H1 (cell line): ENCODE measurements around the gene VRK3. TPM values are rescaled to one million over a fixed set of nuclear protein-coding genes. Genes with fewer than 3 reads are reported as not detected.

ENCODE experiments used
- CTCF ChIA-PET: fragments of 300-600 bp; sonication (Branson Sonifier 250); formaldehyde crosslinking; loops from one replicate; lab custom pipeline; 2021; ENCODE audit not compliant: partially characterized antibody; lab: Charles Lee
- POLR2A ChIA-PET: fragments of 300-600 bp; sonication (Branson Sonifier 250); formaldehyde crosslinking; loops from one replicate; lab custom pipeline; 2021; ENCODE audit warnings: inconsistent platforms; ENCODE audit not compliant: partially characterized antibody; lab: Charles Lee
- DNase-seq, 2 experiments: peaks; one replicate each; pipeline versions ENCODE4 v3.0.0 to v3.0.0-alpha.2; 2010 to 2022; ENCODE audit warnings: low spot score in 2 of 2, low read depth in 1 of 2, mixed read lengths in 1 of 2
- FAIRE-seq: peaks from 2 replicates; lab custom pipeline; 2011; peaks lifted over from hg19 to GRCh38; lab: Jason Lieb, UNC
- H2AFZ ChIP-seq: 2 replicates; pipeline ENCODE4 v1.8.1; 2012; ENCODE audit warnings: low read length, inconsistent platforms
- H2AK5ac ChIP-seq: 2 replicates; pipeline ENCODE4 v1.6.1; 2013; ENCODE audit warnings: low read depth, low read length
- H2BK120ac ChIP-seq: replicated peaks from 2 replicates; pipeline ENCODE3; 2013; ENCODE audit warnings: low read depth, low read length, inconsistent platforms
- H2BK12ac ChIP-seq: 2 replicates; pipeline ENCODE4 v1.6.1; 2013; ENCODE audit warnings: low read depth, low read length
- H2BK15ac ChIP-seq: 2 replicates; pipeline ENCODE4 v1.6.1; 2013; ENCODE audit warnings: low read length
- H2BK20ac ChIP-seq: 2 replicates; pipeline ENCODE4 v1.6.1; 2013; ENCODE audit warnings: low read length
- H2BK5ac ChIP-seq: 2 replicates; pipeline ENCODE4 v1.6.1; 2013; ENCODE audit warnings: low read depth, low read length
- H3K14ac ChIP-seq: 2 replicates; pipeline ENCODE4 v1.6.1; 2013; ENCODE audit warnings: inconsistent platforms; ENCODE audit not compliant: insufficient read length
- H3K18ac ChIP-seq: 2 replicates; pipeline ENCODE4 v1.6.1; 2013; ENCODE audit warnings: low read length; ENCODE audit errors: extremely low read depth
- H3K23ac ChIP-seq: 2 replicates; pipeline ENCODE4 v1.6.1; 2013; ENCODE audit warnings: inconsistent platforms; ENCODE audit not compliant: insufficient read length
- H3K23me2 ChIP-seq: 2 replicates; pipeline ENCODE4 v1.6.1; 2013; ENCODE audit warnings: low read depth, low read length
- H3K27ac ChIP-seq: 2 replicates; pipeline ENCODE4 v1.6.1; 2011; ENCODE audit warnings: low read depth, low read length, inconsistent platforms
- H3K27me3 ChIP-seq, 4 experiments: replicated peaks in 1 of 4; 1 replicate in 1 of 4; 2 replicates in 3 of 4; pipeline versions ENCODE4 v1.6.1 to v1.8.1; 2011 to 2013; ENCODE audit warnings: low read length in 3 of 4, mild to moderate bottlenecking in 3 of 4, inconsistent platforms in 2 of 4, mixed read lengths in 2 of 4, moderate library complexity in 1 of 4; ENCODE audit not compliant: control insufficient read depth in 3 of 4, insufficient read depth in 3 of 4; ENCODE audit errors: extremely low read depth in 1 of 4
- H3K36me3 ChIP-seq, 4 experiments: 2 replicates each; pipeline versions ENCODE4 v1.6.1 to v1.8.1; 2011 to 2013; ENCODE audit warnings: mild to moderate bottlenecking in 4 of 4, low read length in 3 of 4, moderate library complexity in 2 of 4, control low read depth in 1 of 4, inconsistent platforms in 1 of 4; ENCODE audit not compliant: insufficient read depth in 4 of 4, control insufficient read depth in 2 of 4
- H3K4ac ChIP-seq: replicated peaks from 2 replicates; pipeline ENCODE3; 2013; ENCODE audit warnings: low read length, low read depth, mixed read lengths, inconsistent platforms; ENCODE audit not compliant: insufficient read length
- H3K4me1 ChIP-seq, 4 experiments: replicated peaks in 1 of 4; 1 replicate in 1 of 4; 2 replicates in 3 of 4; pipeline versions ENCODE4 v1.6.1 to v1.8.1; 2011 to 2013; ENCODE audit warnings: low read length in 3 of 4, inconsistent platforms in 2 of 4, mixed read lengths in 1 of 4; ENCODE audit not compliant: insufficient read depth in 4 of 4, control insufficient read depth in 3 of 4
- H3K4me2 ChIP-seq, 2 experiments: 2 replicates each; pipeline versions ENCODE4 v1.6.1 to v1.8.1; 2011 to 2013; ENCODE audit warnings: low read depth in 2 of 2, low read length in 2 of 2, control low read depth in 1 of 2, inconsistent platforms in 1 of 2, mild to moderate bottlenecking in 1 of 2; ENCODE audit not compliant: insufficient read depth in 1 of 2
- H3K4me3 ChIP-seq, 4 experiments: fragments of 200-600, 300-600 bp in 1 of 4; sonication (generic), shearing (Covaris generic), sonication (Bioruptor Twin) in 1 of 4; 2 replicates each; pipeline versions ENCODE4 v1.5.1 to v1.8.1; 2011 to 2016; ENCODE audit warnings: low read length in 4 of 4, low read depth in 3 of 4, control low read depth in 2 of 4, inconsistent platforms in 2 of 4, mild to moderate bottlenecking in 2 of 4, mixed read lengths in 1 of 4, moderate library complexity in 1 of 4; ENCODE audit not compliant: insufficient read depth in 2 of 4; ENCODE audit errors: extremely low read depth in 1 of 4
- H3K56ac ChIP-seq: replicated peaks from 2 replicates; pipeline ENCODE3; 2013; ENCODE audit warnings: low read depth, mild to moderate bottlenecking, mixed read lengths, low read length, inconsistent platforms; ENCODE audit not compliant: insufficient read length
- H3K79me1 ChIP-seq: 2 replicates; pipeline ENCODE4 v1.6.1; 2013; ENCODE audit warnings: low read depth, low read length, control low read depth
- H3K79me2 ChIP-seq, 2 experiments: 2 replicates each; pipeline versions ENCODE4 v1.6.1 to v1.8.1; 2012 to 2013; ENCODE audit warnings: low read length in 2 of 2, mild to moderate bottlenecking in 2 of 2, inconsistent platforms in 1 of 2; ENCODE audit not compliant: insufficient read depth in 2 of 2, control insufficient read depth in 1 of 2
- H3K9ac ChIP-seq, 4 experiments: replicated peaks in 1 of 4; 1 replicate in 1 of 4; 2 replicates in 3 of 4; pipeline versions ENCODE4 v1.6.1 to v1.8.1; 2011 to 2013; ENCODE audit warnings: low read depth in 3 of 4, low read length in 3 of 4, control low read depth in 2 of 4, mild to moderate bottlenecking in 2 of 4, moderate library complexity in 2 of 4, inconsistent platforms in 1 of 4; ENCODE audit errors: extremely low read depth in 1 of 4
- H3K9me3 ChIP-seq, 2 experiments: 2 replicates each; pipeline versions ENCODE4 v1.6.1 to v1.8.1; 2012 to 2013; ENCODE audit warnings: mild to moderate bottlenecking in 2 of 2, moderate library complexity in 2 of 2, control low read depth in 1 of 2, inconsistent platforms in 1 of 2, low read depth in 1 of 2, low read length in 1 of 2, mixed read lengths in 1 of 2; ENCODE audit not compliant: insufficient read depth in 2 of 2
- H4K20me1 ChIP-seq, 2 experiments: replicated peaks in 1 of 2; 2 replicates each; pipeline versions ENCODE3 to v1.8.1; 2011 to 2013; ENCODE audit warnings: inconsistent platforms in 2 of 2, low read length in 2 of 2, mild to moderate bottlenecking in 1 of 2; ENCODE audit not compliant: insufficient read depth in 2 of 2, control insufficient read depth in 1 of 2
- H4K5ac ChIP-seq: 2 replicates; pipeline ENCODE4 v1.6.1; 2013; ENCODE audit warnings: low read length, low read depth, mixed read lengths, inconsistent platforms; ENCODE audit not compliant: insufficient read length
- H4K8ac ChIP-seq: 2 replicates; pipeline ENCODE4 v1.8.0; 2013; ENCODE audit warnings: mild to moderate bottlenecking, moderate library complexity, low read length, inconsistent platforms; ENCODE audit not compliant: insufficient read depth; ENCODE audit errors: extremely low read depth
- H4K91ac ChIP-seq: replicated peaks from 2 replicates; pipeline ENCODE3; 2013; ENCODE audit warnings: low read length, mixed read lengths, inconsistent platforms; ENCODE audit not compliant: insufficient read length
- BRCA1 ChIP-seq: IDR thresholded peaks from 2 replicates; pipeline ENCODE4 v1.6.1; 2012; ENCODE audit warnings: low read depth, low read length, improper control_type of control experiment
- CBX8 ChIP-seq: fragments of 300-800, 300-1000 bp; sonication (generic); IDR thresholded peaks from 2 replicates; pipeline ENCODE4 v1.7.1; 2016; ENCODE audit warnings: low read depth, low read length, borderline replicate concordance
- RBBP5 ChIP-seq: IDR thresholded peaks from 2 replicates; pipeline ENCODE4 v1.7.1; 2012; ENCODE audit warnings: low read depth, mild to moderate bottlenecking, inconsistent platforms, low read length, moderate library complexity, borderline replicate concordance
- SP2 ChIP-seq: IDR thresholded peaks from 2 replicates; pipeline ENCODE4 v1.6.1; 2012; ENCODE audit warnings: mild to moderate bottlenecking, low read length, inconsistent platforms
- TAF7 ChIP-seq: optimal IDR thresholded peaks from 2 replicates; pipeline ENCODE3; 2011; ENCODE audit warnings: low read depth, mild to moderate bottlenecking, inconsistent platforms, low read length, moderate library complexity, borderline replicate concordance
- WGBS, 2 experiments: shearing (Covaris generic) in 1 of 2; methylation state at CpG; one replicate each; pipeline versions ENCODE4 v1.1.6 to v1.1.7; 2013 to 2015; ENCODE audit warnings: low lambda C conversion rate in 2 of 2, mixed read lengths in 2 of 2, inconsistent platforms in 1 of 2, low coverage in 1 of 2, missing lambda C conversion rate in 1 of 2; ENCODE audit not compliant: insufficient replicate concordance in 2 of 2, insufficient coverage in 1 of 2, insufficient read length in 1 of 2; ENCODE audit errors: extremely low coverage in 1 of 2, missing lambda C conversion rate in 1 of 2; 5-methylcytosine and 5-hydroxymethylcytosine counted together
- polyA plus RNA-seq, 7 experiments: library from polyadenylated mRNA; depleted of rRNA in 3 of 7; stranded (reverse) in 5 of 7; unstranded in 2 of 7; fragments of >200 nt in 5 of 7; fragments of 200-250 nt in 2 of 7; gene quantifications; 1 replicate in 5 of 7; 2 replicates in 1 of 7; 4 replicates in 1 of 7; pipeline versions ENCODE4 v1.2.1 to v1.2.3, GENCODE V29; 2011 to 2013; ENCODE audit warnings: missing spikeins in 2 of 7, mixed read lengths in 2 of 7
- total RNA-seq: library from RNA; stranded (reverse); fragmentation: NEBNext Ultra II Directional; extraction: Animal tissue kit (Norgen Biotek cat#: 25700); gene quantifications from 2 replicates; pipeline ENCODE4 v1.2.1, GENCODE V29; 2021

Gene VRK3
- total and polyA plus RNA-seq, 2 of the 8 experiments (the other 6 are each of a cell fraction or from before 2014, with no cell fraction given): 21.3 to 36.1 TPM

DNA sequence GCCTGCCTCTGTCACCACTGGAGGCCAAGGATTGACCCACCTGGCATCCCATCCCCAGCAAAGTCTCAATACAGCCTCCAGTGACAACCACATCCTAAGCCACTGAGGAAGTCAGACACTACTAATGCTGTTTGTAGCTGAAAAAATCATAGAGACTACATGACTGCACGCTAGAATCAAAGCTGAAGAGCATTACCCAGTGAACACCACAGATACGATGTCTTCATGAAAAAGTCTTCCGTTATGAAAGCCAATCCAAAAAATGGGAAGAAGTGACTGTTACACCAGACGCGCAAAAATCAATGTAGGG, 84.7 kb downstream of the VRK3 start:
- Histone ChIP-seq H2BK15ac (no peak overlapping the region), H3K79me2 (no peaks in the 10 kb centered on the region), H2BK12ac (no peak overlapping the region), H3K14ac (no peak overlapping the region), H3K27ac (no peak overlapping the region), H4K91ac (no peak overlapping the region), H3K18ac (no peak overlapping the region), H4K5ac (no peak overlapping the region), H3K23ac (no peak overlapping the region), H2AFZ (no peak overlapping the region), H3K36me3 (no peaks in the 10 kb centered on the region), H2BK120ac (no peak overlapping the region), H3K4me1 (no peaks in the 10 kb centered on the region; a peak in 1 of 7 replicates), H3K4me3 (no peak overlapping the region), H2AK5ac (no peak overlapping the region), H3K9ac (no peak overlapping the region), H3K23me2 (no peaks in the 10 kb centered on the region), H3K4ac (no peak overlapping the region), H2BK20ac (no peak overlapping the region), H4K8ac (no peak overlapping the region), H3K27me3 (no peaks in the 10 kb centered on the region), H3K4me2 (no peak overlapping the region), H2BK5ac (no peak overlapping the region), H3K56ac (no peak overlapping the region), H3K79me1 (no peaks in the 10 kb centered on the region), H4K20me1 (no peaks in the 10 kb centered on the region), H3K9me3 (no peaks in the 10 kb centered on the region)
- FAIRE-seq (no peak), DNase-seq (no peak)
- TF ChIP-seq BRCA1 (no peak), TAF7 (no peak), CBX8 (no peak), RBBP5 (no peak), SP2 (no peak)
- ChIA-PET POLR2A (interaction anchor here (4.2 kb wide), 1 partner anchor 12 kb away, joined by 21 read pairs; the partner anchor contains the start of genes ATF5 and NUP62), CTCF (interaction anchor here (0.6 to 10.3 kb wide), 3 partner anchors 12 to 107 kb away, joined by 3 to 231 read pairs (median 69); no protein-coding TSS in a partner anchor)
- 95% methylated on average over 5 of the region's 5 CpGs; no CpG with 5 or more reads in 1 of the 2 experiments for whole genome bisulfite sequencing, 2 experiments
